GM19328 (cell line): ENCODE results near the gene RAD51B.
A peak's percentile ranks its signal among the peaks of the same experiment; 100 is the strongest.

Experiments
- ATAC-seq: cut with Tn5 transposase; IDR thresholded peaks from one replicate; pipeline ENCODE4 v1.9.1; 2021; ENCODE audit warnings: mild to moderate bottlenecking, moderate library complexity; ENCODE audit not compliant: unreplicated experiment

The RAD51B gene

GRCh38 chr14:68739701-68740100, 920.1 kb downstream of the RAD51B start:
- no peak for ATAC-seq

GRCh38 chr14:68740788-68741476, 921.4 kb downstream of the RAD51B start:
- ATAC-seq: no peak

- no peak for ATAC-seq
These were observed 921.9 kb downstream of the RAD51B start for GRCh38 chr14:68741477-68741791.

GRCh38 chr14:68741839-68742470, 922.4 kb downstream of the RAD51B start:
- peak; percentile 66 for ATAC-seq

GRCh38 chr14:68744613-68745012, 925.0 kb downstream of the RAD51B start:
- no peak for ATAC-seq

GRCh38 chr14:68747393-68747792, 927.8 kb downstream of the RAD51B start:
- ATAC-seq: no peak

- no peak for ATAC-seq
These were observed 928.7 kb downstream of the RAD51B start for GRCh38 chr14:68748260-68748659.

- ATAC-seq: no peak
These were observed 929.1 kb downstream of the RAD51B start for GRCh38 chr14:68748691-68749090.

GRCh38 chr14:68749487-68750475, 930.2 kb downstream of the RAD51B start:
- no peak for ATAC-seq

GRCh38 chr14:68752271-68753006, 932.9 kb downstream of the RAD51B start:
- ATAC-seq: no peak

GRCh38 chr14:68753690-68754089, 934.1 kb downstream of the RAD51B start:
- ATAC-seq: no peak

- no peak for ATAC-seq
These were observed 935.4 kb downstream of the RAD51B start for GRCh38 chr14:68755016-68755353.

- ATAC-seq: no peak
These were observed 936.5 kb downstream of the RAD51B start for GRCh38 chr14:68756000-68756481.

- ATAC-seq: no peak
These were observed 937.2 kb downstream of the RAD51B start for GRCh38 chr14:68756734-68757133.

GRCh38 chr14:68757618-68758081, 938.1 kb downstream of the RAD51B start:
- no peak for ATAC-seq

- no peak for ATAC-seq
These were observed 938.7 kb downstream of the RAD51B start for GRCh38 chr14:68758301-68758700.

GRCh38 chr14:68759017-68759560, 939.5 kb downstream of the RAD51B start:
- no peak for ATAC-seq

GRCh38 chr14:68759937-68760336, 940.4 kb downstream of the RAD51B start:
- no peak for ATAC-seq

- ATAC-seq: no peak
These were observed 941.2 kb downstream of the RAD51B start for GRCh38 chr14:68760761-68761160.

GRCh38 chr14:68761391-68761790, 941.8 kb downstream of the RAD51B start:
- ATAC-seq: no peak
